Osteocyte (in vitro differentiated cells): ENCODE results near the gene COLEC12. TPM values are rescaled to one million over a fixed set of nuclear protein-coding genes. Genes with fewer than 3 reads are reported as not detected.

Experiments
- DNase-seq: peaks from one replicate; pipeline ENCODE4 v3.0.0; 2021; ENCODE audit warnings: mixed read lengths; ENCODE audit not compliant: unreplicated experiment; ENCODE audit errors: extremely low spot score
- H3K27ac Mint-ChIP-seq: one replicate; pipeline ENCODE4 v1.8.0; 2021; ENCODE audit warnings: mild to moderate bottlenecking, mixed read lengths; ENCODE audit not compliant: unreplicated experiment
- H3K27me3 Mint-ChIP-seq: one replicate; pipeline ENCODE4 v1.8.0; 2021; ENCODE audit warnings: mixed read lengths; ENCODE audit not compliant: unreplicated experiment
- H3K36me3 Mint-ChIP-seq: one replicate; pipeline ENCODE4 v1.8.0; 2021; ENCODE audit warnings: mixed read lengths; ENCODE audit not compliant: unreplicated experiment
- H3K4me1 Mint-ChIP-seq: one replicate; pipeline ENCODE4 v1.8.0; 2021; ENCODE audit warnings: mixed read lengths; ENCODE audit not compliant: unreplicated experiment
- H3K4me3 Mint-ChIP-seq: one replicate; pipeline ENCODE4 v1.8.0; 2021; ENCODE audit warnings: mild to moderate bottlenecking, moderate library complexity, mixed read lengths; ENCODE audit not compliant: unreplicated experiment
- H3K9me3 Mint-ChIP-seq: one replicate; pipeline ENCODE4 v1.8.0; 2021; ENCODE audit warnings: mixed read lengths; ENCODE audit not compliant: unreplicated experiment
- CTCF ChIP-seq: fragments of 200-600 bp; sonication (generic); IDR thresholded peaks from 2 replicates; pipeline ENCODE4 v1.5.0; 2021; ENCODE audit warnings: antibody characterized with exemption, mild to moderate bottlenecking, moderate library complexity
- total RNA-seq: library from RNA; stranded (reverse); gene quantifications from 2 replicates; pipeline ENCODE4 v1.2.1, GENCODE V29; 2021

The COLEC12 gene
- total RNA-seq, 1 donor from 2014 or later: 113 TPM

GRCh38 chr18:457521-458412, 42.7 kb downstream of the COLEC12 start:
- H3K9me3 Mint-ChIP-seq: no peaks in the 10 kb centered on the region
- no peak overlapping the region for H3K4me3 Mint-ChIP-seq
- peaks cover 19% of the 10 kb centered on the region for H3K36me3 Mint-ChIP-seq
- no peaks in the 10 kb centered on the region for H3K27me3 Mint-ChIP-seq
- H3K27ac Mint-ChIP-seq: peak overlapping the region; percentile 87
- DNase-seq: no peak
- H3K4me1 Mint-ChIP-seq: peaks cover 55% of the 10 kb centered on the region
- TF ChIP-seq CTCF: no peak

- peaks cover 59% of the 10 kb centered on the region for H3K4me1 Mint-ChIP-seq
- DNase-seq: no peak
Measured at GRCh38 chr18:457140-457519, 43.4 kb downstream of the COLEC12 start.

GRCh38 chr18:456361-457139, 44.0 kb downstream of the COLEC12 start:
- Mint-ChIP-seq H3K4me3 (no peak overlapping the region), H3K27ac (peak overlapping the region; percentile 87)
- DNase-seq: no peak

More at GRCh38 chr18:457140-457519, 43.4 kb downstream of the COLEC12 start:
- Mint-ChIP-seq H3K9me3 (no peaks in the 10 kb centered on the region), H3K27ac (peak overlapping the region; percentile 87), H3K27me3 (no peaks in the 10 kb centered on the region), H3K36me3 (peaks cover 18% of the 10 kb centered on the region), H3K4me3 (no peak overlapping the region)
- TF ChIP-seq CTCF: no peak

GRCh38 chr18:453400-453799, 47.1 kb downstream of the COLEC12 start:
- no peak overlapping the region for H3K4me3 Mint-ChIP-seq
- H3K27ac Mint-ChIP-seq: peak overlapping the region; percentile 67
- H3K27me3 Mint-ChIP-seq: no peaks in the 10 kb centered on the region
- no peak for TF ChIP-seq CTCF
- H3K4me1 Mint-ChIP-seq: peaks cover 63% of the 10 kb centered on the region
- H3K36me3 Mint-ChIP-seq: peaks cover 17% of the 10 kb centered on the region
- H3K9me3 Mint-ChIP-seq: peaks cover 4% of the 10 kb centered on the region
- no peak for DNase-seq

More at GRCh38 chr18:456361-457139, 44.0 kb downstream of the COLEC12 start:
- peaks cover 15% of the 10 kb centered on the region for H3K36me3 Mint-ChIP-seq
- no peak for TF ChIP-seq CTCF
- H3K4me1 Mint-ChIP-seq: peaks cover 59% of the 10 kb centered on the region
- H3K27me3 Mint-ChIP-seq: no peaks in the 10 kb centered on the region
- no peaks in the 10 kb centered on the region for H3K9me3 Mint-ChIP-seq

GRCh38 chr18:452816-453215, 47.7 kb downstream of the COLEC12 start:
- H3K27me3 Mint-ChIP-seq: no peaks in the 10 kb centered on the region
- no peak for DNase-seq
- TF ChIP-seq CTCF: no peak
- peaks cover 63% of the 10 kb centered on the region for H3K4me1 Mint-ChIP-seq
- peaks cover 19% of the 10 kb centered on the region for H3K36me3 Mint-ChIP-seq
- H3K4me3 Mint-ChIP-seq: no peak overlapping the region
- H3K9me3 Mint-ChIP-seq: peaks cover 4% of the 10 kb centered on the region
- peak overlapping the region; percentile 67 for H3K27ac Mint-ChIP-seq
